Hematopoietic multipotent progenitor cell treated with erythropoietin and hydrocortisone succinate and interleukin-3 and kit ligand, for 8 days (in vitro differentiated cells): ENCODE measurements around the gene NKTR.
"Not testable (repeated sequence)": the region's sequence is repeated elsewhere in the genome, so short reads cannot be mapped to it uniquely, and the experiment has no call there.

ENCODE experiments used
- DNase-seq: peaks from one replicate; pipeline ENCODE4 v3.0.0-alpha.2; 2015

NKTR gene

GRCh38 chr3:42597098-42597497, 3.4 kb upstream of the NKTR start:
- DNase-seq, result not testable (repeated sequence)

- peak; percentile 81 for DNase-seq
These were observed 631 bp downstream of the NKTR start for GRCh38 chr3:42600958-42601675.

- peak; percentile 44 for DNase-seq
These were observed 1.6 kb downstream of the NKTR start for GRCh38 chr3:42601896-42602581.

GRCh38 chr3:42602961-42603360, 2.5 kb downstream of the NKTR start:
- DNase-seq, result no peak

DNA sequence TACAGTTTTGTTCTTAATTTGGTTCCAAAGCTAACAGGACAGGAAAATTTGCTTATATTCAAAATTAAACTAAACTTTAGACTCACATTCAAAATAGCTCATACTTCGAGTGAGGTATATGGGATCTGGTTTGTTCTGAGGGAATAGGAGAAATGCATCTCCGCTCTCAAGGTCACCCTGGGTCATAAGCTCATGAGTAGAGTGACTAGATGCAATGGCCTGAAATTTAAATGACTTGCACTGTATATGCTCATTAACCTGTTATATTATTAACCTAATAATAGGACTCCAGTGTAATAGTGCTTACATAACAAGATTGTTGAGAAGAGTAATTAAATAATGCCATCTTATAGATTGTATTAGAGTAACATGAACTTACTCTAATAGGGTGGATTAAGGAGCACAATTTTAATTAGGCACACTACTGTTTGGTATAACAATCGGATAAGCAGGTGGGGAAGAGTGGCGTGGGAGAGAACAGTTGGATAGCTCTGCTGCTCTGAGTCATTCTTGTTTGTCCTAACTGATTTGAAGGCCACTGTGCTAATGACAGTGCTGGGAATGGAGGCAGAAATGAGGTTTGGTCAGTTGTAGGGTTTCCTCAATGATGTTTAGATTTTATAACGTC, 5.2 kb downstream of the NKTR start:
- peak; percentile 43 for DNase-seq

- DNase-seq, result no peak
These were observed 8.1 kb downstream of the NKTR start for GRCh38 chr3:42608581-42608980.

DNA sequence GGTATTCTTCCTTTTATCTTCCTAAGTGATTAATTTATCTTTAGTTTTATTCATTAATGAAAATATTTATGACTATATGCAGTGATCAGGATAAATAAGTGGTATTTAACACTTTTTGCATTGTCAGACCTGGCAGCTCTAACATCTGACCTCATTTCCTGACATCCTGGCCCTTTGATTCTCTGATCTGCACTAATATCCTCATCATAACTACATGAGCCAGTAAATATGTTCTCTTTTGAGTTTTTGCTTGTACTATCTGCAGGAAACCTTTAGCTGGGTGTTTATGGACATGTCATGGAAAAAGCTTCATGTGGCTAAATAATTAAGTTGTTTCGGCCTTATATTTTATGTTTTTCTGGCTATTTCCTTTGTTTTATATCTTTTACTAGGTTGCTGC, 10.5 kb downstream of the NKTR start:
- DNase-seq, result no peak

DNA sequence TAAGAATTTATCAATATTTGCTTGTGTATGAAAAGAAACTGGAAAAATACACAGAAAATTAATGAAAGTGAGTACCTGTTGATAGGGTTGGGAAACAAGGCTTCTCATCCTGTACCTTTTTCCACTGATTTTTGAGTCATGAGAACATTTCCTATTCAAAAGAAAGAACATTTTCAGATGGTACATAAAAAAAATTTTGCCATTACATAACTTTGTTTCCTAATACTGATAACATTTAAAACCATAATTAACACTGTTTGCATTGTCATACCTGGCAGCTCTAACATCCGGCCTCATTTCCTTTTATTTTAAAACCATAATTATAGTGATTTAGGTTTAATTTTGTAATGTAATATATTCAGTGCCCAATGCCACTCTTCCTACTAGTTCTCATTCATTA, 11.7 kb downstream of the NKTR start:
- no peak for DNase-seq

GRCh38 chr3:42612928-42613327, 12.4 kb downstream of the NKTR start:
- no peak for DNase-seq

GRCh38 chr3:42613462-42613861, 13.0 kb downstream of the NKTR start:
- peak; percentile 36 for DNase-seq

DNA sequence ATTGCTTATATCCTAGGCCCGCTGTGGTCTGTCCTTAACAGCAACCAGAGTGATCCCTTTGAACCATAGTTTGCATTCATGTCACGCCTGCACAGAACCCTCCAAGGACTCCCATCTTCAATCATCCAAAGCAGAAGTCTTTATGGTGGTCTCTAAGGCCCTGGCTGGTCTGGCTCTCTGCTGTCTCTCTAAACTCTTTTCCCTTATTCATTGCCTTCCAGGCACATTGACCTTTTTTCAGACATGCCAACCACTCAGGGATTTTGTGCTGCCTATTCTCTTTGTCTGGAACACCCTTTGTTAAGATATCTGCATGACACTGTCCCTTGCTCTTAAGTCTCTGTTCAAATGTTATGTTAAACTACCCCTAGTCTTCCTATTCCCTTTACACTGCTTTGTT, 31.1 kb downstream of the NKTR start:
- DNase-seq, result no peak

DNA sequence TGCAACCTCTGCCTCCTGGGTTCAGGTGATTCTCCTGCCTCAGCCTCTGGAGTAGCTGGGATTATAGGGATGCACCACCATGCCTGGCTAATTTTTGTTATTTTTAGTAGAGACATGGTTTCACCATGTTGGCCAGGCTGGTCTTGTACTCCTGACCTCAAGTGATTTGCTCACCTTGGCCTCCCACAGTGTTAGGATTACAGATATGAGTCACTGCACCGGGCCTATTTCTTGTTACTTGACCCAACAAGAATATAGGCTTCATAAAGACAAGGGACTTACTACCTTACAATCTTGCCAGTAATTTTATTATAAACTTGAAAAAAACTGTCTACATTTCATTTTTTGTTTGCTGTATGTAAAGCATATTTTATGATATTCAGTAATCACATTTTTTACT, 31.7 kb downstream of the NKTR start:
- DNase-seq, result no peak

DNA sequence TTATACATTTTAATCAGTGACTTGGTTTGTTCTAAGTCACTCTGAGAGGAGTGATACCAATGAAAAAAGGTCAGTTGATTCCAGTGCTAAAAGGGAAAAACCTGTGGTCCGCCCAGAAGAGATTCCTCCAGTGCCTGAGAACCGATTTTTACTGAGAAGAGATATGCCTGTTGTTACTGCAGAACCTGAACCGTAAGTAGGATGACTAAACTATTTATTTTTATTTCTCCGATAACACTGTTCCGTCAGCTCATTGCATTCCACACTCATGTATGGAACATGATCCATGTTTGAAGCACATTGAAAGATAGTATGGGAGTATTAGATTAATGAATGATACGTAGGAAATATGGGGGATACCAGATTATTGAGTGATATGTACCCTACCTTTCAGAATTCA, 33.1 kb downstream of the NKTR start:
- no peak for DNase-seq

GRCh38 chr3:42635111-42635510, 34.6 kb downstream of the NKTR start:
- DNase-seq, result peak; percentile 34

DNA sequence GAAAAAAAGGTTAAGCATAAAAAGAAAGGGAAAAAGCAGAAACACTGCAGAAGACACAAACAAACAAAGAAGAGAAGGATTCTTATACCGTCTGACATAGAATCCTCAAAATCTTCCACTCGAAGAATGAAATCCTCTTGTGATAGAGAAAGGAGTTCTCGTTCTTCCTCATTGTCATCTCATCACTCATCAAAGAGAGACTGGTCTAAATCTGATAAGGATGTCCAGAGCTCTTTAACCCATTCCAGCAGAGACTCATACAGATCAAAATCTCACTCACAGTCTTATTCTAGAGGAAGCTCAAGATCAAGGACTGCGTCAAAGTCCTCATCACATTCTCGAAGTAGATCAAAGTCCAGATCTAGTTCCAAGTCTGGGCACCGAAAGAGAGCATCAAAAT, 36.5 kb downstream of the NKTR start:
- DNase-seq, result no peak

DNA sequence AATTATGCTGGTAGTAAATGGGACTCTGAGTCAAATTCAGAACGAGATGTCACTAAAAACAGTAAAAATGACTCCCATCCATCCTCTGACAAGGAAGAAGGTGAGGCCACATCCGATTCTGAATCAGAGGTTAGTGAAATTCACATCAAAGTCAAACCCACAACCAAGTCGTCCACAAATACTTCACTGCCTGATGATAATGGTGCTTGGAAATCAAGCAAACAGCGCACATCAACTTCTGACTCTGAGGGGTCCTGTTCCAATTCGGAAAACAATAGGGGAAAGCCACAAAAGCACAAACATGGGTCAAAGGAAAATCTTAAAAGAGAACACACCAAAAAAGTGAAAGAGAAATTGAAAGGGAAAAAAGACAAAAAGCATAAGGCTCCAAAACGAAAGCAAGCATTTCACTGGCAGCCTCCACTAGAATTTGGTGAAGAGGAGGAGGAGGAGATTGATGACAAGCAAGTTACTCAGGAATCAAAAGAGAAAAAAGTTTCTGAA, 37.9 kb downstream of the NKTR start:
- DNase-seq, result no peak

DNA sequence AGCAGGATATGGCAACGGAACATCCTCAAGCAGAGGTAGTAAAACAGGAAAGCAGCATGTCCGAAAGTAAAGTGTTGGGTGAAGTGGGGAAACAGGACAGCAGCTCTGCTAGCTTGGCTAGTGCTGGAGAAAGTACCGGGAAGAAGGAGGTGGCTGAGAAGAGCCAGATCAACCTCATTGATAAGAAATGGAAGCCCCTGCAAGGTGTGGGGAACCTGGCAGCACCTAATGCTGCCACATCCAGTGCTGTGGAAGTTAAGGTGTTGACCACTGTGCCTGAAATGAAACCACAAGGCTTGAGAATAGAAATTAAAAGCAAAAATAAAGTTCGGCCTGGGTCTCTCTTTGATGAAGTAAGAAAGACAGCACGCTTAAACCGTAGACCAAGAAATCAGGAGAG, 38.7 kb downstream of the NKTR start:
- DNase-seq, result no peak

DNA sequence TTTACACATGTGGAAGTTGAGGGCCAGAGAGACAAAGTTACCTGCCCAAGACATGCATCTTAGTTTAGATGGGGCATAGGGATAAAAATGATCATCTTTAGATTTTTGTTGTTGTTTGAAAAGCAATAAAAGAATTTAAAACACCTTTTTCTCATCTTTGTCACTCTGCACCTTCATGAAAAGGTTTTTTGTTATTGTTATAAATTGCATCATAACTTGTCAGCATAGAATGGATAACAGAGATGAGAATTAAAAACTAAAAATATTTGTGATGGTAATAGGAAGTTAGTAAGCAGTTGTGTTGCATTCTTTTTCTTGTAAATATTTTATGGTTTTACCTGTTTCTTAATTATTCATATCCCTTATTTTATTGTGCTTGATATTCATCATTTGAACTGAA, 39.6 kb downstream of the NKTR start:
- DNase-seq, result no peak

DNA sequence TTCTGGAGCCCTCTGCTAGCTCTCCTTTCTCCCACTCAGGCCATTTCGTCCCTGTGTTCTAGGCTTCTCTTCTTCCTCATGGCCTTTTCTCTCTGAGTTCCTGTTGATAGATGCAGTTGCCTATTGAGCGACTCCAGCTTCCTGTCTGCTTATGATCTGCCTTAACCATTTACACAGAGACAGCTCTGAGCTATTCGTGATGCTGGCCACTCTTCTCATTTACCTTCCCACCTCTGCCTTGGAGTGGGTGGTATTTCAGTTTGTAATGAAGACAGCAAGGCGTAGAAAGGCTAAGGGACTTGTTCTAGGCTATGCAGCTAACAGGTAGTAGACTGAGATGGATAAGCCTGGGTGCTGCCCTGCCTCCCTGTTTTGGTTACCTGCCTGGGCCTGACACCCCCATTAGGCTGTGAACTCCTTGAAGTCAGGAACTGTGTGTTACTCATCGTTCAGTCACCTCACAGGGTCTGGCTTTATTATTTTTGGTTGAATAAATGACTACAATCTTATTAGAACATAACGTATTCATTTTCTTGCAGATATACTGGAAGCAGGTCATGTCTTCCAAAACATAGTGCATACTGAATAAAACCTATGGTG, 40.4 kb downstream of the NKTR start:
- DNase-seq, result no peak

DNA sequence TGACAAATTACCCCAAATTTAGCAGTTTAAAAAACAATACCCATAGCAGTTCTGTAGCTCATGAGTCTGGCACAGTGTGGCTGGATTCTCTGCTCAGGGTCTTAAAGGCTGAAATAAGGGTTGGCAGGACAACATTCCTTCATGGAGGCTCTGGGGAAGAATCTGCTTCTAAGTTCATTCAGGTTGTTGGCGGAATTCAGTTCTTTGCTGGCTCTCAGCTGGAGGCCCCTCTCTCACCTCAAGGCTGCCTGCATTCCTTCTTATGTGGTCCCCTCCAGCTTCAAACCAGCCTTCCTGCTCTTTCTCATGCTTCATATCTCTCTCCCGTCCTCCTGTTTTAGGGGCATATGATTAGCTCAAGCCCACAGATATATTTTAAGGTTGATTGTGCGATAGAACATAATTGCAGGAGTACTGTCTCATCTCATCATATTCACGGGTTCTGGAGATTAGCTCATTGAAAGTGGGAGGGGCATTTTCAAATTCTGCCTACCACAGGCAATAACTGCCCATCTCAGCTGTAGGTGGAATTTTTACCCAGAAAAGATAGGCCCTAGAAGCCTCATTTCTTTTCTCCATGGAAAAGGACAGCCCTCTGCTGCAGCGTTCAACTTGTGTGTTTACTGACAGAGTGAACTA, 47.5 kb downstream of the NKTR start:
- DNase-seq, result no peak

DNA sequence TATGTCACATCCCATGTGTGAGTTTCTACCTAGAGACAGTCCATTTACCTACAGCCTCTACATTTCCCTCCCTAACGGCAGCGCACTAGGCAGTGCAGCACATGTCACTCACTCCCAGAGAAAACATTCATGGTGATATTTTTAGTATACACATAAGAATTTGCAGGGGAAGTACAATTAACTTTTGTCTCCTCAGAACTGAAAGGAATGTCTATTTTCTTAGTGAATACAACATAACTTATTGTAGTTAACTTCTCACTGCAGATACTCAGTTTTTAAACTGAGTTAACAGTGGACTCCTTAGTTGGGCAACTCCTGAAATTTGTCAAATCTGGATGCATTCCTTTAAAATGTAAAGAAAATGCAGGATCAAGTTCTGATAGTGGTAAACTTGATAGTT, 48.5 kb downstream of the NKTR start:
- no peak for DNase-seq

DNA sequence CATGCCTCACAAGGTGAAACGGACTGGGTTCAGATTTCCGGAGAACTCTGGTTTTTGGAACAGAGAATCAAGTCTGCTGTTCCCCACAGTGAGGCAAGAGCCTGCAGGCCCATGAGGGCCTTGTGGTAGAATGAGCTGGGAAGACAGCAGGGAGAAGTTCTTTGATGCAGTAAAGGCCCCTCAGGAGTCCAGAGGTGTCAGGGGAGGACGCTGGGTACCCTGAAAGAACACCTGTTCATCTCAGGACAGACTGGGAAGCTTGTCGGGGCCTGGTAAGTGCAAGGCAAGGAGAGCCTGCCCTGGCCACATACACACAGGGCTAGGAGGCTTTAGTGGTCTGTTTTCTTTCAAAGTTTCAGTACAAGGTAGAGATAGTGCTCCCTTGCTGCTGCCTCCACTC, 49.3 kb downstream of the NKTR start:
- DNase-seq, result no peak
